Keratinocyte (primary cell): ENCODE data around the gene ZNF14. TPM values are rescaled to one million over a fixed set of nuclear protein-coding genes. Genes with fewer than 3 reads are reported as not detected.
"Not testable (repeated sequence)": the region's sequence is repeated elsewhere in the genome, so short reads cannot be mapped to it uniquely, and the experiment has no call there.

ENCODE experiments used
- DNase-seq: peaks from one replicate; pipeline ENCODE4 v3.0.0-alpha.2; 2011; ENCODE audit warnings: low read depth, missing footprints, low spot score
- FAIRE-seq: peaks from 2 replicates; lab custom pipeline; 2011; peaks lifted over from hg19 to GRCh38; lab: Jason Lieb, UNC
- H2AFZ ChIP-seq: 2 replicates; pipeline ENCODE4 v1.6.0; 2012; ENCODE audit warnings: low read length, control low read depth, inconsistent platforms; ENCODE audit not compliant: control insufficient read depth
- H3K27ac ChIP-seq: 2 replicates; pipeline ENCODE4 v1.5.1; 2011; ENCODE audit warnings: low read length; ENCODE audit not compliant: control insufficient read depth, insufficient read depth
- H3K27me3 ChIP-seq: 3 replicates; pipeline ENCODE4 v1.6.0; 2011; ENCODE audit warnings: low read length; ENCODE audit not compliant: control insufficient read depth, insufficient read depth; ENCODE audit errors: extremely low read depth
- H3K36me3 ChIP-seq, 2 experiments: 2 replicates in 1 of 2; 3 replicates in 1 of 2; pipeline ENCODE4 v1.5.1; 2011; ENCODE audit warnings: low read length in 2 of 2, mild to moderate bottlenecking in 1 of 2; ENCODE audit not compliant: control insufficient read depth in 2 of 2, insufficient read depth in 2 of 2; ENCODE audit errors: extremely low read depth in 1 of 2
- H3K4me1 ChIP-seq: 3 replicates; pipeline ENCODE4 v1.5.1; 2011; ENCODE audit warnings: low read length; ENCODE audit not compliant: control insufficient read depth, insufficient read depth; ENCODE audit errors: extremely low read depth
- H3K4me2 ChIP-seq: 3 replicates; pipeline ENCODE4 v1.6.0; 2011; ENCODE audit warnings: low read depth, low read length; ENCODE audit not compliant: control insufficient read depth, insufficient read depth; ENCODE audit errors: extremely low read depth
- H3K4me3 ChIP-seq, 3 experiments: fragments of 200-600 bp in 1 of 3; sonication (generic) in 1 of 3; 2 replicates in 2 of 3; 3 replicates in 1 of 3; pipeline ENCODE4 v1.5.1; 2011 to 2016; ENCODE audit warnings: low read length in 3 of 3, mild to moderate bottlenecking in 3 of 3, control low read depth in 2 of 3, inconsistent platforms in 1 of 3, low read depth in 1 of 3, mixed read lengths in 1 of 3, mixed run types in 1 of 3, moderate library complexity in 1 of 3; ENCODE audit not compliant: control insufficient read depth in 2 of 3, insufficient read depth in 2 of 3; ENCODE audit errors: extremely low read depth in 1 of 3
- H3K79me2 ChIP-seq: 2 replicates; pipeline ENCODE4 v1.6.0; 2012; ENCODE audit warnings: low read length; ENCODE audit not compliant: control insufficient read depth, insufficient read depth
- H3K9ac ChIP-seq: 3 replicates; pipeline ENCODE4 v1.6.0; 2011; ENCODE audit warnings: low read length; ENCODE audit not compliant: control insufficient read depth, insufficient read depth; ENCODE audit errors: extremely low read depth
- H3K9me1 ChIP-seq: 3 replicates; pipeline ENCODE4 v1.6.0; 2011; ENCODE audit warnings: low read length; ENCODE audit not compliant: control insufficient read depth, insufficient read depth; ENCODE audit errors: extremely low read depth
- H3K9me3 ChIP-seq: 2 replicates; pipeline ENCODE4 v1.5.1; 2012; ENCODE audit warnings: low read depth, low read length; ENCODE audit not compliant: control insufficient read depth
- H4K20me1 ChIP-seq: 3 replicates; pipeline ENCODE4 v1.6.0; 2011; ENCODE audit warnings: low read length; ENCODE audit not compliant: control insufficient read depth, insufficient read depth; ENCODE audit errors: extremely low read depth
- EZH2 ChIP-seq: IDR thresholded peaks from one replicate; pipeline ENCODE4 v1.6.1; 2012; ENCODE audit warnings: inconsistent platforms, mild to moderate bottlenecking, low read length, moderate library complexity
- dilution Hi-C: fragments of 300-500 bp; cut with MboI; formaldehyde crosslinking; loops from one replicate; pipeline ENCODE4 v1.7.0; 2020; ENCODE audit warnings: low sequenced_read_pairs; ENCODE audit not compliant: extremely low pct_ligation_motif_present
- polyA plus RNA-seq, 5 experiments: library from polyadenylated mRNA; depleted of rRNA in 3 of 5; stranded (reverse) in 3 of 5; stranded (forward) in 1 of 5; unstranded in 1 of 5; fragments of >200 nt; gene quantifications; 1 replicate in 1 of 5; 2 replicates in 3 of 5; 3 replicates in 1 of 5; pipeline versions ENCODE4 v1.2.1 to v1.2.3, GENCODE V29; 2011 to 2012; ENCODE audit warnings: missing spikeins in 2 of 5, low read depth in 1 of 5, low replicate concordance in 1 of 5
- TF ChIP-seq, protein P1 (sequence below), 3 experiments: IDR thresholded peaks in 1 of 3; conservative IDR thresholded peaks in 1 of 3; optimal IDR thresholded peaks in 1 of 3; 2 replicates in 2 of 3; 3 replicates in 1 of 3; pipeline versions ENCODE3 to v1.5.1; 2011; ENCODE audit warnings: low read length in 3 of 3, mild to moderate bottlenecking in 3 of 3, moderate library complexity in 2 of 3, control low read depth in 1 of 3, inconsistent platforms in 1 of 3; ENCODE audit not compliant: insufficient read depth in 2 of 3; ENCODE audit errors: extremely low read depth in 1 of 3

Gene ZNF14
- polyA plus RNA-seq, 1 donor (not counting 4 experiments of a cell fraction or from before 2014, with no cell fraction given) = 2.1 TPM

- no peak overlapping the region for H3K9ac ChIP-seq
- no peaks in the 10 kb centered on the region for H4K20me1 ChIP-seq
- H3K4me2 ChIP-seq = no peak overlapping the region
- dilution Hi-C loops = no loop called here
- no peaks in the 10 kb centered on the region for H3K79me2 ChIP-seq
- no peaks in the 10 kb centered on the region for H3K36me3 ChIP-seq
- no peaks in the 10 kb centered on the region for H3K9me1 ChIP-seq
- peaks cover 29% of the 10 kb centered on the region for H3K9me3 ChIP-seq
- DNase-seq (no peak), FAIRE-seq (no peak)
- no peak overlapping the region for H2AFZ ChIP-seq
- TF ChIP-seq, protein P1, sequence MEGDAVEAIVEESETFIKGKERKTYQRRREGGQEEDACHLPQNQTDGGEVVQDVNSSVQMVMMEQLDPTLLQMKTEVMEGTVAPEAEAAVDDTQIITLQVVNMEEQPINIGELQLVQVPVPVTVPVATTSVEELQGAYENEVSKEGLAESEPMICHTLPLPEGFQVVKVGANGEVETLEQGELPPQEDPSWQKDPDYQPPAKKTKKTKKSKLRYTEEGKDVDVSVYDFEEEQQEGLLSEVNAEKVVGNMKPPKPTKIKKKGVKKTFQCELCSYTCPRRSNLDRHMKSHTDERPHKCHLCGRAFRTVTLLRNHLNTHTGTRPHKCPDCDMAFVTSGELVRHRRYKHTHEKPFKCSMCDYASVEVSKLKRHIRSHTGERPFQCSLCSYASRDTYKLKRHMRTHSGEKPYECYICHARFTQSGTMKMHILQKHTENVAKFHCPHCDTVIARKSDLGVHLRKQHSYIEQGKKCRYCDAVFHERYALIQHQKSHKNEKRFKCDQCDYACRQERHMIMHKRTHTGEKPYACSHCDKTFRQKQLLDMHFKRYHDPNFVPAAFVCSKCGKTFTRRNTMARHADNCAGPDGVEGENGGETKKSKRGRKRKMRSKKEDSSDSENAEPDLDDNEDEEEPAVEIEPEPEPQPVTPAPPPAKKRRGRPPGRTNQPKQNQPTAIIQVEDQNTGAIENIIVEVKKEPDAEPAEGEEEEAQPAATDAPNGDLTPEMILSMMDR (optimal IDR thresholded peaks at IDR 0.05 in 1 of 3, IDR thresholded peaks at IDR 0.05 in 1 of 3, conservative IDR thresholded peaks at IDR 0.05 in 1 of 3; ENCODE audit: extremely low read depth in 1 of 3, insufficient read depth in 2 of 3, low read length in 3 of 3) = no peak
- no peak for TF ChIP-seq EZH2
- H3K4me3 ChIP-seq = no peak overlapping the region
- H3K27me3 ChIP-seq = no peaks in the 10 kb centered on the region
- no peak overlapping the region for H3K27ac ChIP-seq
- no peaks in the 10 kb centered on the region for H3K4me1 ChIP-seq
These were observed 28.1 kb downstream of the ZNF14 start for GRCh38 chr19:19704836-19705235.

GRCh38 chr19:19700493-19700892 is 32.4 kb downstream of the ZNF14 start:
- H2AFZ ChIP-seq, H3K4me3 ChIP-seq, H3K27me3 ChIP-seq, dilution Hi-C loops, H3K9me1 ChIP-seq, H3K4me2 ChIP-seq, H3K27ac ChIP-seq, DNase-seq, H3K9ac ChIP-seq, H3K79me2 ChIP-seq, H4K20me1 ChIP-seq, H3K36me3 ChIP-seq, FAIRE-seq, H3K4me1 ChIP-seq, H3K9me3 ChIP-seq: not testable (repeated sequence)

GRCh38 chr19:19697589-19697988 is 35.3 kb downstream of the ZNF14 start:
- H4K20me1 ChIP-seq = no peaks in the 10 kb centered on the region
- no peaks in the 10 kb centered on the region for H3K4me1 ChIP-seq
- TF ChIP-seq EZH2 = no peak
- TF ChIP-seq, protein P1 (optimal IDR thresholded peaks at IDR 0.05 in 1 of 3, IDR thresholded peaks at IDR 0.05 in 1 of 3, conservative IDR thresholded peaks at IDR 0.05 in 1 of 3; ENCODE audit: extremely low read depth in 1 of 3, insufficient read depth in 2 of 3, low read length in 3 of 3) = no peak
- no peak overlapping the region for H3K4me3 ChIP-seq
- FAIRE-seq = no peak
- H3K79me2 ChIP-seq = no peaks in the 10 kb centered on the region
- H2AFZ ChIP-seq = no peak overlapping the region
- no peak for DNase-seq
- dilution Hi-C loops = no loop called here
- H3K27ac ChIP-seq = no peak overlapping the region
- no peaks in the 10 kb centered on the region for H3K27me3 ChIP-seq
- no peaks in the 10 kb centered on the region for H3K36me3 ChIP-seq
- H3K4me2 ChIP-seq = no peak overlapping the region
- no peak overlapping the region for H3K9ac ChIP-seq
- no peaks in the 10 kb centered on the region for H3K9me1 ChIP-seq
- H3K9me3 ChIP-seq = no peaks in the 10 kb centered on the region
